Smooth muscle cell (in vitro differentiated cells): Measurements from ENCODE around the gene ZNF829. TPM values are rescaled to one million over a fixed set of nuclear protein-coding genes. Genes with fewer than 3 reads are reported as not detected.

Source experiments
- DNase-seq: peaks from one replicate; lab custom pipeline; 2025; ENCODE audit not compliant: unreplicated experiment; lab: John Stamatoyannopoulos, UW
- H2AFZ ChIP-seq: fragments of 200-600 bp; sonication (generic); 2 replicates; pipeline ENCODE4 v1.6.0; 2016; ENCODE audit warnings: antibody characterized with exemption, low read depth, mild to moderate bottlenecking
- H3F3A ChIP-seq: fragments of 200-600 bp; sonication (generic); 2 replicates; pipeline ENCODE4 v1.6.0; 2017; ENCODE audit warnings: antibody characterized with exemption, low read depth
- H3K27ac ChIP-seq: fragments of 200-600 bp; sonication (generic); 2 replicates; pipeline ENCODE4 v1.5.1; 2016; ENCODE audit warnings: low read depth, mild to moderate bottlenecking
- H3K27me3 ChIP-seq: fragments of 200-600 bp; sonication (generic); 2 replicates; pipeline ENCODE4 v1.6.1; 2016; ENCODE audit warnings: low read depth, mild to moderate bottlenecking
- H3K36me3 ChIP-seq: fragments of 200-600 bp; sonication (generic); 2 replicates; pipeline ENCODE4 v1.5.1; 2016; ENCODE audit warnings: low read depth
- H3K4me1 ChIP-seq: fragments of 200-600 bp; sonication (generic); 2 replicates; pipeline ENCODE4 v1.5.1; 2016; ENCODE audit warnings: low read depth
- H3K4me2 ChIP-seq: fragments of 200-600 bp; sonication (generic); 2 replicates; pipeline ENCODE4 v1.6.0; 2016; ENCODE audit warnings: mild to moderate bottlenecking
- H3K4me3 ChIP-seq: fragments of 200-600 bp; sonication (generic); 2 replicates; pipeline ENCODE4 v1.5.1; 2016; ENCODE audit warnings: mild to moderate bottlenecking
- H3K79me2 ChIP-seq: fragments of 200-600 bp; sonication (generic); 2 replicates; pipeline ENCODE4 v1.6.0; 2016; ENCODE audit warnings: low read depth, mild to moderate bottlenecking
- H3K9ac ChIP-seq: fragments of 200-600 bp; sonication (generic); 2 replicates; pipeline ENCODE4 v1.6.0; 2016; ENCODE audit warnings: low read depth
- H3K9me3 ChIP-seq: fragments of 200-600 bp; sonication (generic); replicated peaks from 2 replicates; pipeline ENCODE4 v1.5.1; 2016; ENCODE audit warnings: low read depth
- H4K20me1 ChIP-seq: fragments of 200-600 bp; sonication (generic); 2 replicates; pipeline ENCODE4 v1.6.0; 2016; ENCODE audit warnings: low read depth
- CTCF ChIP-seq: fragments of 200-600 bp; sonication (generic); IDR thresholded peaks from 2 replicates; pipeline ENCODE4 v1.5.1; 2017; ENCODE audit warnings: borderline replicate concordance, mild to moderate bottlenecking, antibody characterized with exemption; ENCODE audit not compliant: insufficient read depth, poor library complexity, severe bottlenecking
- WGBS: methylation state at CpG from one replicate; pipeline ENCODE4 v1.1.7; 2016; ENCODE audit warnings: low lambda C conversion rate; 5-methylcytosine and 5-hydroxymethylcytosine counted together
- polyA plus RNA-seq: library from polyadenylated mRNA; unstranded; fragments of >200 nt; fragmentation: Nextera tagmentation; extraction: Ambion mirVana; gene quantifications from 2 replicates; pipeline ENCODE4 v1.2.1, GENCODE V29; 2016
- total RNA-seq: library from RNA; depleted of rRNA; stranded (reverse); fragments of >200 nt; gene quantifications from 2 replicates; pipeline ENCODE4 v1.2.3, GENCODE V29; 2014

The ZNF829 gene
- total and polyA plus RNA-seq, 2 experiments from 2014 or later = 0.71 to 2.7 TPM

- no peak for TF ChIP-seq CTCF
- Histone ChIP-seq H3K27ac (no peak overlapping the region), H3K79me2 (no peaks in the 10 kb centered on the region), H4K20me1 (no peaks in the 10 kb centered on the region), H3F3A (no peaks in the 10 kb centered on the region), H3K4me3 (no peak overlapping the region), H3K4me2 (no peak overlapping the region), H3K36me3 (peaks cover 44% of the 10 kb centered on the region), H3K9me3 (peaks cover 48% of the 10 kb centered on the region), H3K4me1 (no peaks in the 10 kb centered on the region), H3K27me3 (no peaks in the 10 kb centered on the region), H2AFZ (no peak overlapping the region), H3K9ac (no peak overlapping the region)
- DNase-seq = no peak
- 97% methylated on average over 5 of the region's 5 CpGs for WGBS
These were observed 34.4 kb upstream of the ZNF829 start for GRCh38 chr19:36950335-36951119.

GRCh38 chr19:36939153-36939552 lies 23.1 kb upstream of the ZNF829 start:
- H4K20me1 ChIP-seq = no peaks in the 10 kb centered on the region
- no peak overlapping the region for H2AFZ ChIP-seq
- DNase-seq = no peak
- H3K79me2 ChIP-seq = no peaks in the 10 kb centered on the region
- H3K27ac ChIP-seq = no peak overlapping the region
- H3K27me3 ChIP-seq = no peaks in the 10 kb centered on the region
- TF ChIP-seq CTCF = no peak
- H3F3A ChIP-seq = no peaks in the 10 kb centered on the region
- peaks cover 32% of the 10 kb centered on the region for H3K9me3 ChIP-seq
- H3K4me2 ChIP-seq = no peak overlapping the region
- H3K4me3 ChIP-seq = no peak overlapping the region
- no peaks in the 10 kb centered on the region for H3K4me1 ChIP-seq
- no peak overlapping the region for H3K9ac ChIP-seq
- H3K36me3 ChIP-seq = peaks cover 60% of the 10 kb centered on the region

- Histone ChIP-seq H3K9ac (no peak overlapping the region), H3K27me3 (no peaks in the 10 kb centered on the region), H3K9me3 (peaks cover 33% of the 10 kb centered on the region), H4K20me1 (no peaks in the 10 kb centered on the region), H3K36me3 (peaks cover 44% of the 10 kb centered on the region), H3K4me2 (no peak overlapping the region), H3K27ac (no peak overlapping the region), H3F3A (no peaks in the 10 kb centered on the region), H3K4me1 (no peaks in the 10 kb centered on the region), H3K4me3 (no peak overlapping the region), H3K79me2 (no peaks in the 10 kb centered on the region), H2AFZ (no peak overlapping the region)
- 95% methylated on average over 2 of the region's 2 CpGs for WGBS
- TF ChIP-seq CTCF = no peak
- no peak for DNase-seq
These were observed 15.6 kb upstream of the ZNF829 start for GRCh38 chr19:36931684-36932083.

GRCh38 chr19:36918090-36918489 lies 2.0 kb upstream of the ZNF829 start:
- Histone ChIP-seq H3K27ac (no peak overlapping the region), H3K9me3 (peaks cover 9% of the 10 kb centered on the region), H2AFZ (no peak overlapping the region), H3K9ac (no peak overlapping the region), H3K4me2 (no peak overlapping the region), H3K79me2 (peaks cover 10% of the 10 kb centered on the region), H3K4me1 (peaks cover 8% of the 10 kb centered on the region), H3K4me3 (no peak overlapping the region), H3K27me3 (no peaks in the 10 kb centered on the region), H3K36me3 (peaks cover 20% of the 10 kb centered on the region), H3F3A (no peaks in the 10 kb centered on the region), H4K20me1 (no peaks in the 10 kb centered on the region)
- TF ChIP-seq CTCF = no peak
- DNase-seq = no peak
- WGBS = 98% methylated on average over 9 of the region's 9 CpGs
